AG09309 (cell line): ENCODE measurements around the gene MECP2.

Experiments used
- DNase-seq: peaks from one replicate; pipeline ENCODE4 v3.0.0-alpha.2; 2010; ENCODE audit warnings: low read depth
- H3K4me3 ChIP-seq: 2 replicates; pipeline ENCODE4 v1.5.1; 2011; ENCODE audit warnings: mild to moderate bottlenecking, low read depth, low read length, moderate library complexity; ENCODE audit not compliant: control insufficient read depth
- CTCF ChIP-seq: IDR thresholded peaks from 2 replicates; pipeline ENCODE4 v1.5.1; 2011; ENCODE audit warnings: mild to moderate bottlenecking, low read depth, low read length, inconsistent platforms; ENCODE audit not compliant: insufficient read depth, control insufficient read depth; ENCODE audit errors: missing control alignments

MECP2 gene

DNA sequence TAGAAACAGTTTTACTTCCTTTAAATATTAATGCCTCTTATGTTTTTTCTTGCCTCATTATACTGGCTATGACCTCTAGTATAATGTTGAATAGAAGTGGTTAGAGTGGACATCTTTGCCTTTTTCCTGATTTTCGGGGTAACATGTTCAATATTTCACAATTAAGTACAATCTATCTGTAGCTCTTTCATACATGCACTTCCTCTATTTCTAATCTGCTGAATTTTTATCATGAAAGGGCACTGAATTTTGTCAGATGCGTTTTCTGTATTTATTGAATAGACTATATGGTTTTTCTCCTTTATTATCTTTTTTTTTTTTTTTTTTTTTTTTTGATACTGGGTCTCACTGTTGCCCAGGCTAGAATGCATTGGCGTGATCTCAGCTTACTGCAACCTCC lies 29.0 kb downstream of the MECP2 start:
- TF ChIP-seq CTCF, result no peak
- no peak for DNase-seq
- H3K4me3 ChIP-seq, result no peak overlapping the region

GRCh38 chrX:154064637-154065435 lies 32.7 kb downstream of the MECP2 start:
- no peak overlapping the region for H3K4me3 ChIP-seq
- no peak for DNase-seq
- TF ChIP-seq CTCF, result no peak

DNA sequence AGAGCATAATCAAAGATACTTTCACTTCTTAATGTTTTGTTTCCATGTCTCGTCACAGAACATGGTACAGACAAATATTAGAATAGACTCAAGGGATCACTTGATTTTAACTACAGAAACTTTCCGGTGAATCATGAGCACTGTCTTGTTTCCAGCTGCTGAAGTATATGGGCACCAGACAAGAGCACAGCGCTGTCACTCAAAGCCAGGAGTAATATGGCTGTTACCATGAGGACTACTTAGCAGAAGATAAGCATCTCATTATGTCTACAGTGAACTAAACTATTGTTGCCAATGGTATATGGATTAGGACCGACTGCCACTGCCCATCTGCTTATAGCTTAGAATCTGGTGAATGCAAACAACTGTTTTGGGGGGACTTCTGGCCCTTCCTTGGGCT lies 34.3 kb downstream of the MECP2 start:
- no peak overlapping the region for H3K4me3 ChIP-seq
- no peak for DNase-seq
- no peak for TF ChIP-seq CTCF

DNA sequence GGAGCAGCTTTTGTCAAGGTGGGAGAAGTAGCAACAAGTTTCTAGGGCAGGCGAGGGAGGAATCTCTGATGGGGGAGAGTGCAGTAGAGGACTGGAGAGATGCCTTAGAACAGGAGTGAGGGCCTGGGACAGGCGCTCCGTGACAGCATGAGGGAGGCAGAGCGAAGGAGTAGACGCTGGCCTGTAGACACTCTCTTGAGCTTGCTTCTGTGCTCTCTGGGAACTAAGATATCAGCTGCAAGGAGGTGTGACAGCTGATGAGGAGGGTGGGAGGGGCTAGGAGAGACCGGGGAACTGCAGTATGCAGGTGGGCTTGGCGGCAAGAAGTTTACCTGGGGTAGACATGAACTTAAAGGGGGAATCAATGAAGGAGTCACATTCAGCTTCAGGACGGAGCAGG lies 35.7 kb downstream of the MECP2 start:
- DNase-seq, result no peak
- H3K4me3 ChIP-seq, result no peak overlapping the region
- TF ChIP-seq CTCF, result no peak

DNA sequence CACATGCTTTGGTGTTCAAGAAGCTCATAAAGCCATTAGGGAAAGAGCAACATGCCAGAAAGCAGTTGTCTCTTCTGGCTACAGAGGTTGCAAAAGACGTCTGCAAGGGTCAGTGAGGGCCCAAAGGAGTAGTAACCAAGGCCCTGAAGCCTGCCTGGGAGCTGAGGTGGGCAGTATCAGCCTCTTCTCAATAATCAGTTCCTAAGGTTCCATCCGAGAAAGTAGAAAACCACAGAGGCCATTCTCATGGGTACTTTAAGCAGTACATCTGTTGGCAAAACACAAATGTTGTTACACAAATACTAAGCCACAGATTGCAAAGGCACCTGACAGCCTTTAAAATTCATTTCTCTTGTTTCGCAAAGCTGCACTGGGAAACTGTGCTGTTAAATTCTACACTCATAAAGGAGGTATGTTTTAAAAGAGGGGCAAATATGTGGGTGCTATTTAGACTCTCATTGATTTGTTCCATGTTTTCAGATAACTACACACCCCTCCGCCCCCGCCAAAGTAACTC lies 37.7 kb downstream of the MECP2 start:
- H3K4me3 ChIP-seq, result no peak overlapping the region
- no peak for TF ChIP-seq CTCF
- DNase-seq, result no peak

- no peak for TF ChIP-seq CTCF
- DNase-seq, result no peak
- no peak overlapping the region for H3K4me3 ChIP-seq
Measured at GRCh38 chrX:154059231-154059630, 38.3 kb downstream of the MECP2 start.
